ENCODE measurements around the gene MANSC4.
A peak's percentile ranks its signal among the peaks of the same experiment; 100 is the strongest.

The MANSC4 gene

DNA sequence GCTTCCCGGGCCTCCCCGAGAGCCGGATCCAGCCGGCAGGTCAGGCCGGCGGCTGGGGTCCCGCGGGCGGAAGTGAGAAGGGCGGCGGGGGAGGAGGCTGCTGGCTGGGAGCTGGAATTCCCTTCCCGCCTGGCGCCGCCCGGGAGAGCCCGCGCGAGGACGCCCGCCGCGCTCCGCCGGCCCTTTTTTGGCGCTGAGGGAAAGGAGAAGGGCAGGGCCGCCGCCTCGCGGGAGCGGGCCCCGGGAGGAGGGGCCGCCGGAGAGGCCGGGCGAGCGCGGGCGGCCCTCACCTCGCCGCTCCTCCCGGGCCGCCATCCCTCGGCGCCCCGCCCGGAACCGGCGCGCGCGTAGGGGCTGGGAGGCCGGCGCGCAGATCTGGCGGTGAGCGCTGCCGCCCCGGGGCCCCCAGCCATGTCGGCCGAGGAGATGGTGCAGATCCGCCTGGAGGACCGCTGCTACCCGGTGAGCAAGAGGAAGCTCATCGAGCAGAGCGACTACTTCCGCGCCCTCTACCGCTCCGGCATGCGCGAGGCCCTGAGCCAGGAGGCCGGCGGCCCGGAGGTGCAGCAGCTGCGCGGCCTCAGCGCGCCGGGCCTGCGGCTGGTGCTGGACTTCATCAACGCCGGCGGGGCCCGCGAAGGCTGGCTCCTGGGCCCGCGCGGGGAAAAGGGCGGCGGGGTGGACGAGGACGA, at the start of gene MANSC4, which contains the start of gene KLHL42:
Gene MANSC4 (minus strand): TSS at position 317 of the 692 bp plus-strand sequence. CDS start 8,960 bp downstream, outside the sequence.
Gene KLHL42 (plus strand): TSS at position 314 of the 692 bp plus-strand sequence. CDS start 98 bp downstream, at position 412.
- peak; percentile 90 for DNase-seq (ENCODE audit: low spot score)

DNA sequence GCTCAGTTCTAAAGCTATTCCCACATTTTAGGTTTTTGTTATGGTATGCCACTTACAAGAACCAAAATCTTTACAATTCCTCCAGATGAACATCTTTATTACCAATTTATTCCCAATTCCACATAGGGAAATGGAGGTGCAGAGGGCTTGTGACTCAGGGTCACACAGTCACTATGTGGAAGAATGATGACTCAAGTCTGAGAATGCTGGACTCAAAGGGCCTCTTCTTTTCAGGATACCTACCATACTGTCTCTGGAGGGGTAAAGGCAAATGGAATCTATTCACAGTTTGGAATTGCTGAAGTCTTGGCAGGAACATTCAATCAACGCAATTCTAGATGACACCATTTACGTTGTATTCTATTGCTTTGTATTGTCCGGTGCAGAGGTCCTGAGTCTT, 48.2 kb upstream of the MANSC4 start:
- no peak for DNase-seq (ENCODE audit: low spot score)

GRCh38 chr12:27826076-27826475, 46.0 kb upstream of the MANSC4 start:
- DNase-seq (ENCODE audit: low spot score): no peak

GRCh38 chr12:27824126-27824842, 44.2 kb upstream of the MANSC4 start:
- DNase-seq (ENCODE audit: low spot score): no peak

DNA sequence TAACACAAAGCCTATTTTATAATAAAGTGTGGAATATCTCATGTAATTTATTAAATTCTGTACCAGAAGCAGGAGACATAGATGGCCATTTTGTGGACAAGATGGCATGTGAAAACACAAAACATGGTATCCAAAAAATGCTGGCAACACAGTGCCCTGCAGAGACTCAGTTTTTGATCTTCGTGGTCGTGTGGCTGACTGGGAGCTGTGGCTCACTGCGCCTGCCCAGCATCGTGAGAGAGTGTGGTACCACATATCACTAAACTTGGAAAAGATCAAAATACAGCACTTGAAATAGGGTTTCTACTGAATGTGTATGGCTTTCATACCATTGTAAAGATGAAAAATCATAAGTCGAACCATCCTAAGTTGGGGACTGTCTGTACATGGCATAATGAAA, 43.0 kb upstream of the MANSC4 start:
- DNase-seq (ENCODE audit: low spot score): no peak

DNA sequence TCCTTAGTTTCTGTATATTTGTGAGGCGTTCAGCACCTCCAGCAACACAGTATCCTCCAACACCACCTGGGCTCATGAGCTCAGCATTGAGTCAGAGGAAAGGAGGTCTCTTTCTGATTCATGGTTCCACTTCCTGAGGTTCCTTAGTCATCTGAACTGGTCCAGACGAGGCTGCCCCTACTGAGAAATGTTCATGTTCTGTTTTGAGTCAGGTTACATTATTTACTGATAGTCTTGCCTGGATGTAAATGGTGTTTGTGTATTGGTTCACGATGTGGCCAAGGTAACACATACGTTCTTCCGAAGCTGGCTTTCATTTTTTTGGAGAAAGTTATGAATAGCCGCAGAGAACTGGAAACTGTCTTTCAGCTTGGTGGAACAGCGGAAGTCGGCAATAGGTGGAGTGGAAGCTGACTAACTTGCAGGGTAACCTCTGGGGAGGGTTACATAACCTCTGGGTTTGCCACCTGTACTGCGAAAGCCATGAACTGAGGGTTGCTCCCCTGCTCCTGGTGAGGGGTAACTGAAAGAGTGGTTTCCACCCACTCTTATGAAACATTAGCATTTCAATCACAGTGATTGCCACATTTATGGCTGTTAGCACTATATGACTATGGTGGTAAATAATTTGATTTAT, 42.2 kb upstream of the MANSC4 start:
- DNase-seq (ENCODE audit: low spot score): no peak

GRCh38 chr12:27821259-27821973, 41.4 kb upstream of the MANSC4 start:
- DNase-seq (ENCODE audit: low spot score): peak; percentile 83

DNA sequence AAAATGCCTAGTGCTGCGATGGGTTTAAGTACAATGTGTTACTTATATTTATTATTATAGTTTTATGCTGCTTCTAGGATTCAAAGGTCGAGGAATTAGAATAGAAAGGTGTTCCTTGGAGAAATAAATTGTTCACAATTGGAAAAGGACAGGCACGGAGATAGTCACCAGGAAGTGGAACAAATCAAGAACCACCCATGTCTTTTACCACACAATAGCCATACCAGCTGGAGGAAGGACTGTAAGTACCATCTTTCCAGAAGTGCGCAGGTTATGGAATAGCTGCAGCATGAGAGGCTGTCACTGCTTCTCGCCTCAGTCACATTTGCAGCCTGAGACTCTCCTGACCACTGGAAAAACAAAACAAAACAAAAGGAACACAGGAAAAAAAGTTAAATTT, 40.5 kb upstream of the MANSC4 start:
- DNase-seq (ENCODE audit: low spot score): no peak

DNA sequence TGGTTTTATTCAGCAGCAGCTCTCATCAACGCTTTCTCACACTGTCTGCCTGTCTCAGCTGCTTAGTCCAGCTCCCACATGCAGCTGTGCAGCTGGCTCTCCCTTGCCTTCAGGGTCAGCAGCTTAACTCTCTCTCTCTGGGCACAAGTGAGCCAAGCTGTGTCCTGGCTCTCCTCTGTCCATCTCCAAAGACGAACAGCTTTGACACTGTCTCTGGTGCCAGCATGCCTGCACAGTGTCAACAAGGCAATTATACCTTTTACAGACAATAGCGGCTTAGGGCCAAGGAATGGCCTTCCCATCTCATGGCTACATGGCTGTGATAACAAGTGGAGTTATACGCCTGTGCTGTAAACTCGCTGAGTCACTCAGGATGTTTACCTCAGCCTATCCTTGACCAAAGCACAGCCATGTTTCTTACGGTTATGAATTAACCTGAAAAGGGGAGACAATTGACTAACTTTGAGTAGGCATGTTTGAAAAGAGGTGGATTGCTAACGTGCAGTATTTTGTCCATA, 38.4 kb upstream of the MANSC4 start:
- DNase-seq (ENCODE audit: low spot score): no peak

DNA sequence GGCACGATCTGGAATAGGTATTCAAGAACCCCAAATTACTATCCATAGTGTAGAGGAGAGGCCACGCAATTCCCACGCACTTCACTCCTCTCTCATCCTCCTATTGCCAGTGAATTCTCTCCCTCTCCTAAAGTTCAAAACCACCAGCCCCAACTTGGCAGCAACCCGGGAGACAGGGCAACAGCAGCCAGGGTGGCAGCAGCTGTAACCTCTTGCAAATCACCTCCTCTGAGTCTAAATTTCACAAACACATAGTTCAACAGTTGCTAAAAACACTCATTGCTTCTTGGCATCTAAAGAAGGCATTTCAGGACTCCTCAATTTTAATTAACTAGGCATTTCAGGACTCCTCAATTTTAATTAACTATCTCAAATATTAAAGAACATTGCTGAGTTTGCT, 37.7 kb upstream of the MANSC4 start:
- no peak for DNase-seq (ENCODE audit: low spot score)

DNA sequence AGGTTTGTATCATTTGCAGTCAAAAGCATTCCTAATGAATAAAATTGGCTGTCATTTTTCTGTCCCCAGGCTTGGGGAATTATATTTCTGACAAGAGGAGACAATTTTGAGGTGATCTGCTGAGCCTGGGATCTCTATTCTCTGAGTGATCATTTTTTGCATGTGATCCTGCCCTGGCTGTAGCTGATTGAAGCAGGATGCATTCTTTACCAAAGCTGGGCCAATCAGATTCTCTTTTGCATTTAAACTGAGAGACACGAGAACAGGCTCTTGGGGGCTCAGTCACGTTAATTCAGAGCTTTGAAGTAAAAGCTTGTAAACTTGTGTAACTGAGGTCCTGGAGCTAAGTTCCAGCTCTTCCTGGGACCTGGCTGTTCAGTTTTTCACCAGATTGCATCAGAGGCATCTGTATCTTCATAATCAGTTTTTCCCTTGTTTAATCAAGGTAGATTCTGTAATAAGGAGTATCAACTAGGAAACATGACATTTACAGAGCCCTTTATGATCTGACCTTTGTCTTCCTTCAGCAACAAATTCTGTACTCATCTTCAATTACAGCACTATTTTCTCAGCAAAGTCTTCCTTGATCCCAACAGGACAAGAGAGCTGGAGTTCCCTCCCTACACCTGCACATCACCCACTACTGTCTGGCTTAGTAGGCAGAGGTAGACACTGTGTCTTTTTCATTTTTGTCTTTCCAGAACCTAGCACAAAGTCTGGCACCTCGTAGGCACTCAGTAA, 35.0 kb upstream of the MANSC4 start:
- DNase-seq (ENCODE audit: low spot score): peak; percentile 21

DNA sequence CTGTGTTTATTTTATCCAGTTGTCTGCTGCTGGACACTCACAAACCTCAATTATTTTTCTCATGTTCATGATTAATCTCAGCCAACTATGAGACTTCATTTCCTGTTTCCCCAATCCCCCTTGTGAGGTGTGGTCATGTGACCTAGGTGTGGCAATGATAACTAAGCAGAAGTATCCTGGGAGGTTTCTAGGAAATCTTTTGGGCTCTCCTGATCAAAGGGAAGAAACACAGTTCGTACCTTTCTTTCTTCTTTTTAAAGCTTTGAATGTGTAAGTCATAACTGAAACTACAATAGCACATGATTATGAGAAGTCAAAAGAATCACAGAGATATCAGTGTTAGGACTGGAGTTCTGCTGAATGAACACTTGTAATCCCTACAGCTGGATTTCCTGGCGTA, 34.4 kb upstream of the MANSC4 start:
- DNase-seq (ENCODE audit: low spot score): no peak

DNA sequence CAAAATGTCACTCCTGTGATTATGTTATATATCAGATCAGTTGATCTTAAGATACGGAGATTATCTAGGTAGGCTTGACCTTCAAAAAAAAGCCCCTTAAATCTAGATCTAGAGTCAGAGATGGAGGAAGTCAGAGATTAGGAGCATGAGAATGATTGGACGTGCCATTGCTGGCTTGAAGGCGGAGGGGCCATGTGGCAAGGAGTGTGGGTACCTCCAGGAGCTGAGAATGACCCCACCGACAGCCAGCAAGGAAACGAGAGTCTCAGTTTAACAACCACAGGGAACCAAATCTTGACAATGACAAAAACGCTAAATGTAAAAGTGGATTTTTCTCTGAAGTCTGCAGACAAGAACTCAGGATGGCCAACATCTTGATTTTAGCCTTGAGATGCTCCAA, 32.5 kb upstream of the MANSC4 start:
- DNase-seq (ENCODE audit: low spot score): no peak

DNA sequence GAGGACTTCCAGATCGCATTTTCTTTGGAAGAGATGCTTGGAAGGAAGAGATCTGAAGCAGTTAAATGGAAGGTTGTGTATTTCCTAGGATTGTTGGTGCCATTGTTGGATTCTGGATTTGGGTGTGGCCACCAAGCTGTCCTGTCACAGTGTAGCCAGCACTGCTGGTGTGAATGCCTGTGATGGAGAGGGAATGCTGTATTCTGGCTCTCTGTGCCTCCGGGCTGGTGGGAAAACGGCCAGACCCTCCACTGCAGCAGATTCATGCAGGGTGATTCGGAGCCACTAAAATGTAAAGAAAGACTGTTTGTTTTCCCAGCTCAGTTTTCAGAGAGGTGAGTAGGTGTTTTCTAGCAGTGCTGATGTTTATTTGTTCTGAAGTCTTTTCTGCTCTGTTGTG, 30.7 kb upstream of the MANSC4 start:
- no peak for DNase-seq (ENCODE audit: low spot score)

DNA sequence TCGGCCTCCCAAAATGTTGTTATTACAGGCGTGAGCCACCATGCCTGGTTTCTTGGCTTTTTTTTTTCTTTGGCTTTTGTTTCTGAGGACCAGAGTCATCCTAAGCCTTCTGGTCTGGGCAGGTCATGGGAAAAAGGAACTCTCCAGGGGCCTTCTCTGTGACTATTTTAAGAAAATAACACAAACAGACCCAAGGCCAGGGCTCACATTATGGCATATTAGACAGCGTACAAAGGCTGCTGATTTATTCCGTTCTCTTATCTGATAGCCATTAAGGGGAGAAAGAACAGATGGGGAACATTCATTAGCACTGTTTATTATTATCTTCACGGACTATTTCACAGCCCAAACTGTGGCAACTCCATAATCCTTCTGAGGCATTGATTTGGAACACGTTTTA, 28.8 kb upstream of the MANSC4 start:
- no peak for DNase-seq (ENCODE audit: low spot score)

DNA sequence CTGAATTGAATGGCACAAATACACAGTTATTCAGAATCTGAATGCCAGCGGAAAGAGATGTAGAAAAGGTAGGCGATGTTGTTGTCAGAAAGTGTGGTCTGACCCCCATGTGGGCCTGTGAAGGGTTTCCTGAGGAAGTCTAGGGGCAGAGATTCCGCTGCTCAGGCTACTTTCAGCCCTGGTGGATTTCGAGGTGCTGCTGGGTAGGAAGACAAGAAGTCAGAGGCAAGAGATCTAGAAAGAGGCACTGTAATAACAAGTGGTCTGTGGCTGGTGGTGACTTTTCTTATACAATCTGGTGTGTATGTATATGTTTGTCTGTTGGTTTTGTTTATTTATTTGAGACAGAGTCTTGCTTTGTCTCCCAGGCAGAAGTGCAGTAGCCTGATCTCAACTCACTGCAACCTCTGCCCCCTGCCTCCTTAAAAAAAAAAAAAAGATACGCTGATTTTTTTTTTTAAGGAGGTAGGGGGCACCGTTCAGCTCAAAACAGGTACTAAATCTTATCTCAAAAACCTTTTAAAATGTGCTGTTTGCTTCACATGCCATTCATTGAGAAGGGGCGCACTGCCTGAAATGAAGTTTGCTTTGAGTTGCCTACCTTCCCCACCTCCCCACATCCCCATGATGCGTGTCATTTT, 27.1 kb upstream of the MANSC4 start:
- no peak for DNase-seq (ENCODE audit: low spot score)

- DNase-seq (ENCODE audit: low spot score): no peak
These were observed 26.2 kb upstream of the MANSC4 start for GRCh38 chr12:27806259-27806658.

- no peak for DNase-seq (ENCODE audit: low spot score)
These were observed 25.2 kb upstream of the MANSC4 start for GRCh38 chr12:27805238-27805637.

DNA sequence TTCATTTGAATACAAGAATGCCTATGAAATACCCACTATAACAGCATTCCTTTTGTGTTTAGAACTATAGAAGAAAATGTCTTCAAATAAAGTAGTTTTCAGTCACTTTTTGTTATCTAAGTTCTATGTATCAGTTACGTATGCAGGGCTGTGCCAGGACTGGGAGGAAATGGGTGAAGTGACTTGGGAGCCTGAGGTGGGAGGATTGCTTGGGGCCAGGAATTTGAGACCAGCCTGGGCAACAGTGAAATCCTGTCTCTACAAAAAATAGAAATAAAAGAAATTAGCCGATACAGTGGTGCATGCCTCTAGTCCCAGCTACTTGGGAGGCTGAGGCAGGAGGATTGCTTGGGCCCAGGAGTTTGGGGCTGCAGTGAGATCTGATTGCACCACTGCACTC, 22.9 kb upstream of the MANSC4 start:
- DNase-seq (ENCODE audit: low spot score): no peak

GRCh38 chr12:27802511-27802910, 22.5 kb upstream of the MANSC4 start:
- no peak for DNase-seq (ENCODE audit: low spot score)

DNA sequence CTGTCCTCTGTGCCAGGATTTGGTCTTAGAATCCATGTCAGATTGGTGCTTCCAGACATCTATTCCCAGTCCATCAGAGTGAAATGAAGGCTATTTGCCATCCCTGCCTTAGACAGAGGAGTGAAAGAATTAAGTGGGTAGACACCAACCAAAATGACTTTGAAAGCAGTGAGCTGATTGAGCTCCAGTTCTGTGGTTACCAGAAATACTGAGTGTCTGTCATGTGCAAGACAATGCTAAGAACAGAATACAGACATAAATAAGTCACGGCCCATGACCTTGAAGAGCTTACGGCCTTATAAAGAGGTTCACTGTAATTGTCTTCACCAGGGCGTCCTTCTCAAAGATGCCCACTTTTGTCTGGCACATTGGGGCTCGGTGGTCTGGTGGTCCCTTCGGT, 21.6 kb upstream of the MANSC4 start:
- no peak for DNase-seq (ENCODE audit: low spot score)

Measured in iPS-NIHi11 (cell line).